HCT116 (cell line): ENCODE measurements around the gene CSRNP2. TPM values are rescaled to one million over a fixed set of nuclear protein-coding genes. Genes with fewer than 3 reads are reported as not detected.

Experiments used
- ATAC-seq: fragments of 200-7000 bp; cut with Tn5 transposase; 2 replicates; pipeline ENCODE4 v1.9.1; 2020; ENCODE audit warnings: mild to moderate bottlenecking, moderate library complexity
- BruUV-seq: library from RNA; stranded (reverse); fragments of 400-500 nt; replicated peaks from 2 replicates; lab custom pipeline; 2021; lab: Mats Ljungman, UMichigan
- CTCF ChIA-PET: fragments of 300-600 bp; sonication (Branson Sonifier 250); formaldehyde crosslinking; loops from one replicate; lab custom pipeline; 2021; ENCODE audit warnings: antibody characterized with exemption; lab: Charles Lee
- POLR2A ChIA-PET: fragments of 300-600, 350-600 bp; sonication (Branson Sonifier 250); formaldehyde crosslinking; loops from one replicate; lab custom pipeline; 2021; ENCODE audit warnings: antibody characterized with exemption; lab: Charles Lee
- RAD21 ChIA-PET, 2 experiments: fragments of 300-600 bp; sonication (Branson Sonifier 250); formaldehyde crosslinking; loops; one replicate each; lab custom pipeline; 2023; ENCODE audit warnings: low total read pairs in 2 of 2; ENCODE audit not compliant: uncharacterized antibody in 2 of 2, unreplicated experiment in 2 of 2, low non-redundant PET in 1 of 2; lab: Charles Lee
- DNase-seq: peaks from one replicate; pipeline ENCODE4 v3.0.0-alpha.2; 2010; ENCODE audit warnings: low read depth, low spot score
- H2AFZ ChIP-seq: fragments of 200-600 bp; shearing (Covaris generic), sonication (generic); 2 replicates; pipeline ENCODE4 v1.6.1; 2017; ENCODE audit warnings: low read depth, mixed run types, mixed read lengths, antibody characterized with exemption, low read length; ENCODE audit not compliant: poor library complexity, severe bottlenecking
- H3K27ac ChIP-seq: 2 replicates; pipeline ENCODE4 v1.5.1; 2012; ENCODE audit warnings: low read depth, low read length
- H3K27me3 ChIP-seq: fragments of 200-600 bp; sonication (generic); 2 replicates; pipeline ENCODE4 v1.6.1; 2016; ENCODE audit warnings: mixed run types, low read length, mixed read lengths; ENCODE audit not compliant: insufficient read depth
- H3K36me3 ChIP-seq, 2 experiments: fragments of 200-500 bp in 1 of 2; fragments of 200-600 bp in 1 of 2; sonication (Bioruptor generic) in 1 of 2; sonication (generic) in 1 of 2; 2 replicates each; pipeline versions ENCODE4 v1.5.1 to v1.6.1; 2014 to 2016; ENCODE audit warnings: low read length in 2 of 2, inconsistent platforms in 1 of 2, mixed read lengths in 1 of 2, mixed run types in 1 of 2; ENCODE audit not compliant: insufficient read depth in 2 of 2, control insufficient read depth in 1 of 2
- H3K4me1 ChIP-seq, 2 experiments: fragments of 200-600 bp in 1 of 2; sonication (generic) in 1 of 2; 2 replicates each; pipeline versions ENCODE4 v1.5.1 to v1.6.1; 2012 to 2017; ENCODE audit warnings: low read length in 2 of 2, inconsistent platforms in 1 of 2, mild to moderate bottlenecking in 1 of 2, mixed read lengths in 1 of 2, mixed run types in 1 of 2, moderate library complexity in 1 of 2; ENCODE audit not compliant: insufficient read depth in 2 of 2, control insufficient read depth in 1 of 2
- H3K4me2 ChIP-seq: fragments of 200-600 bp; sonication (generic); 2 replicates; pipeline ENCODE4 v1.6.1; 2017; ENCODE audit warnings: mixed run types, low read length, mixed read lengths
- H3K4me3 ChIP-seq, 2 experiments: fragments of 200-600 bp in 1 of 2; sonication (generic) in 1 of 2; replicated peaks in 1 of 2; 2 replicates each; pipeline ENCODE4 v1.5.1; 2011 to 2016; ENCODE audit warnings: low read length in 2 of 2, control low read depth in 1 of 2, low read depth in 1 of 2, mild to moderate bottlenecking in 1 of 2, mixed read lengths in 1 of 2, mixed run types in 1 of 2
- H3K79me2 ChIP-seq: fragments of 200-600 bp; sonication (generic); 2 replicates; pipeline ENCODE4 v1.6.1; 2017; ENCODE audit warnings: mild to moderate bottlenecking, mixed run types, low read length, moderate library complexity, mixed read lengths; ENCODE audit not compliant: insufficient read depth
- H3K9ac ChIP-seq: fragments of 200-600 bp; sonication (generic); 2 replicates; pipeline ENCODE4 v1.6.1; 2016; ENCODE audit warnings: low read length, mixed read lengths
- H3K9me2 ChIP-seq: fragments of 200-600 bp; sonication (generic), shearing (Covaris generic); 2 replicates; pipeline ENCODE4 v1.6.1; 2017; ENCODE audit warnings: mixed run types, mild to moderate bottlenecking, moderate library complexity; ENCODE audit not compliant: insufficient read depth
- H3K9me3 ChIP-seq, 2 experiments: fragments of 200-500 bp in 1 of 2; fragments of 200-600 bp in 1 of 2; sonication (Bioruptor generic) in 1 of 2; sonication (generic) in 1 of 2; 2 replicates each; pipeline ENCODE4 v1.6.1; 2014 to 2017; ENCODE audit warnings: low read length in 2 of 2, mixed read lengths in 2 of 2, inconsistent platforms in 1 of 2, low read depth in 1 of 2, mild to moderate bottlenecking in 1 of 2, mixed run types in 1 of 2, moderate library complexity in 1 of 2; ENCODE audit not compliant: control insufficient read depth in 1 of 2, insufficient read depth in 1 of 2
- H4K20me1 ChIP-seq: fragments of 200-600 bp; sonication (generic), shearing (Covaris generic); 2 replicates; pipeline ENCODE4 v1.6.1; 2017; ENCODE audit warnings: mixed run types, mild to moderate bottlenecking, moderate library complexity; ENCODE audit not compliant: insufficient read depth
- CBX3 ChIP-seq: IDR thresholded peaks from 2 replicates; pipeline ENCODE4 v1.6.1; 2012; ENCODE audit warnings: low read depth
- CTCF ChIP-seq, 3 experiments: fragments of 200-600 bp in 1 of 3; sonication (generic) in 1 of 3; IDR thresholded peaks in 2 of 3; conservative IDR thresholded peaks in 1 of 3; 2 replicates each; pipeline ENCODE4 v1.5.1; 2012 to 2017; ENCODE audit warnings: low read depth in 2 of 3, low read length in 2 of 3, antibody characterized with exemption in 1 of 3, borderline replicate concordance in 1 of 3, control low read depth in 1 of 3, mild to moderate bottlenecking in 1 of 3, mixed read lengths in 1 of 3, mixed run types in 1 of 3, moderate library complexity in 1 of 3; ENCODE audit not compliant: insufficient read depth in 1 of 3
- EZH2phosphoT487 ChIP-seq: fragments of 200-600 bp; IDR thresholded peaks from 2 replicates; pipeline ENCODE4 v1.6.1; 2018; ENCODE audit warnings: antibody characterized with exemption, borderline replicate concordance
- RAD21 ChIP-seq: IDR thresholded peaks from 2 replicates; pipeline ENCODE4 v1.6.1; 2012; ENCODE audit warnings: low read depth, mild to moderate bottlenecking
- SIN3A ChIP-seq: IDR thresholded peaks from 2 replicates; pipeline ENCODE4 v1.6.1; 2012; ENCODE audit warnings: low read depth
- ZNF274 ChIP-seq: fragments of 200-500 bp; sonication (Bioruptor generic); IDR thresholded peaks from 2 replicates; pipeline ENCODE4 v1.6.1; 2014; ENCODE audit warnings: mild to moderate bottlenecking, low read depth, low read length, inconsistent platforms
- intact Hi-C: fragments of 100-400 bp; cut with micrococcal nuclease; formaldehyde crosslinking; loops from 2 replicates; pipeline ENCODE4 v1.10.0; 2022
- total RNA-seq: library from RNA; stranded (reverse); gene quantifications from one replicate; pipeline ENCODE4 v1.2.1, GENCODE V29; 2021; ENCODE audit not compliant: unreplicated experiment

CSRNP2 gene
- total RNA-seq, 1 experiment from 2014 or later: 19.0 TPM

GRCh38 chr12:51028813-51029150 is 54.6 kb downstream of the CSRNP2 start (continued):
- no peak for TF ChIP-seq SIN3A

GRCh38 chr12:51028126-51028812 is 55.1 kb downstream of the CSRNP2 start:
- ATAC-seq (peak; percentile 39), DNase-seq (no peak)
- Histone ChIP-seq H3K27ac (no peak overlapping the region), H3K9me2 (no peaks in the 10 kb centered on the region), H3K4me3 (peak overlapping the region in 1 of 2 experiments; percentile 0; a peak in 1 of 4 replicates), H3K4me2 (peak overlapping the region; percentile 62), H3K79me2 (peaks cover 28% of the 10 kb centered on the region), H3K36me3 (no peaks in the 10 kb centered on the region), H2AFZ (peak overlapping the region; percentile 86), H3K4me1 (peaks cover 27 to 52% of the 10 kb centered on the region in 2 experiments), H3K27me3 (no peaks in the 10 kb centered on the region), H4K20me1 (no peaks in the 10 kb centered on the region), H3K9me3 (no peaks in the 10 kb centered on the region), H3K9ac (no peak overlapping the region)
- BruUV-seq: no TSS peak
- intact Hi-C loops: loop anchor here (2.0 kb wide), 2 partner anchors 203 to 263 kb away; partner anchors contain the start of gene ATF1
- no peak for TF ChIP-seq EZH2phosphoT487
- TF ChIP-seq CTCF (IDR thresholded peaks at IDR 0.05 in 2 of 3, conservative IDR thresholded peaks at IDR 0.05 in 1 of 3; ENCODE audit: borderline replicate concordance in 1 of 3, insufficient read depth in 1 of 3, low read depth in 2 of 3, low read length in 2 of 3): peak; percentile 53 to 72 (median 60)
- no peak for TF ChIP-seq ZNF274
- peak; percentile 88 for TF ChIP-seq RAD21
- peak; percentile 85; the same call in 1 of the 2 replicates for TF ChIP-seq CBX3
- POLR2A ChIA-PET: interaction anchor here (0.6 to 1.5 kb wide), 5 partner anchors 13 to 264 kb away, joined by 3 to 6 read pairs (median 3); partner anchors contain the start of genes ATF1 and DAZAP2
- RAD21 ChIA-PET: interaction anchor here (0.5 to 1.5 kb wide), 5 partner anchors 29 to 203 kb away, joined by 3 to 4 read pairs (median 3); partner anchors contain the start of gene POU6F1 (in 1 of the 2)
- CTCF ChIA-PET: interaction anchor here (1.1 to 2.3 kb wide), 7 partner anchors 8 to 263 kb away, joined by 3 to 25 read pairs (median 4); no protein-coding TSS in a partner anchor
